MM.1S (cell line): ENCODE data around the gene NBDY.

ENCODE experiments used
- DNase-seq: peaks from one replicate; pipeline ENCODE4 v3.0.0-alpha.2; 2015
- H2AFZ ChIP-seq: fragments of 300-600 bp; sonication (generic); 2 replicates; pipeline ENCODE4 v1.6.0; 2016; ENCODE audit warnings: antibody characterized with exemption, low read length
- H3F3A ChIP-seq: fragments of 300-600 bp; sonication (generic); 2 replicates; pipeline ENCODE4 v1.6.1; 2016; ENCODE audit warnings: mild to moderate bottlenecking, antibody characterized with exemption, low read length, moderate library complexity, mixed read lengths; ENCODE audit not compliant: insufficient read depth
- H3K27ac ChIP-seq: fragments of 300-600 bp; sonication (generic); 2 replicates; pipeline ENCODE4 v1.5.1; 2016; ENCODE audit warnings: mild to moderate bottlenecking, low read length
- H3K27me3 ChIP-seq: fragments of 300-600 bp; sonication (generic); replicated peaks from 2 replicates; pipeline ENCODE4 v1.6.0; 2016; ENCODE audit warnings: low read length; ENCODE audit not compliant: insufficient read depth
- H3K36me3 ChIP-seq: fragments of 300-600 bp; sonication (generic); replicated peaks from 2 replicates; pipeline ENCODE4 v1.6.1; 2016; ENCODE audit warnings: mild to moderate bottlenecking, low read length, mixed read lengths; ENCODE audit not compliant: insufficient read depth
- H3K4me1 ChIP-seq: fragments of 300-600 bp; sonication (generic); 2 replicates; pipeline ENCODE4 v1.6.1; 2016; ENCODE audit warnings: low read length, mixed read lengths
- H3K4me2 ChIP-seq: fragments of 300-600 bp; sonication (generic); 2 replicates; pipeline ENCODE4 v1.6.0; 2016; ENCODE audit warnings: low read depth, low read length
- H3K4me3 ChIP-seq: fragments of 300-600 bp; sonication (generic); 2 replicates; pipeline ENCODE4 v1.5.1; 2016; ENCODE audit warnings: low read length, mixed read lengths
- H3K79me2 ChIP-seq: fragments of 300-600 bp; sonication (generic); 2 replicates; pipeline ENCODE4 v1.6.1; 2016; ENCODE audit warnings: mixed run types, low read length, mixed read lengths
- H3K9ac ChIP-seq: fragments of 300-600 bp; sonication (generic); 2 replicates; pipeline ENCODE4 v1.6.1; 2016; ENCODE audit warnings: low read length, mixed read lengths
- H3K9me2 ChIP-seq: fragments of 300-600 bp; sonication (generic); replicated peaks from 2 replicates; pipeline ENCODE4 v1.6.1; 2016; ENCODE audit warnings: mild to moderate bottlenecking, low read length, mixed read lengths; ENCODE audit not compliant: insufficient read depth
- H3K9me3 ChIP-seq: fragments of 300-600 bp; sonication (generic); replicated peaks from 2 replicates; pipeline ENCODE4 v1.6.1; 2016; ENCODE audit warnings: mild to moderate bottlenecking, low read length, mixed read lengths; ENCODE audit not compliant: insufficient read depth
- H4K20me1 ChIP-seq: fragments of 300-600 bp; sonication (generic); 2 replicates; pipeline ENCODE4 v1.6.1; 2016; ENCODE audit warnings: mild to moderate bottlenecking, low read length, moderate library complexity, mixed read lengths; ENCODE audit not compliant: insufficient read depth
- EZH2 ChIP-seq: fragments of 300-600 bp; sonication (generic); optimal IDR thresholded peaks from 2 replicates; pipeline ENCODE3; 2017; ENCODE audit warnings: low read depth, mild to moderate bottlenecking, antibody characterized with exemption, low read length, mixed read lengths
- EZH2phosphoT487 ChIP-seq: fragments of 300-600 bp; sonication (generic); IDR thresholded peaks from 2 replicates; pipeline ENCODE4 v1.6.1; 2018; ENCODE audit warnings: antibody characterized with exemption, low read length
- TF ChIP-seq, protein P1 (sequence below): fragments of 300-600 bp; sonication (generic); IDR thresholded peaks from 2 replicates; pipeline ENCODE4 v1.5.1; 2016; ENCODE audit warnings: antibody characterized with exemption, low read length, mixed read lengths

Gene NBDY

DNA sequence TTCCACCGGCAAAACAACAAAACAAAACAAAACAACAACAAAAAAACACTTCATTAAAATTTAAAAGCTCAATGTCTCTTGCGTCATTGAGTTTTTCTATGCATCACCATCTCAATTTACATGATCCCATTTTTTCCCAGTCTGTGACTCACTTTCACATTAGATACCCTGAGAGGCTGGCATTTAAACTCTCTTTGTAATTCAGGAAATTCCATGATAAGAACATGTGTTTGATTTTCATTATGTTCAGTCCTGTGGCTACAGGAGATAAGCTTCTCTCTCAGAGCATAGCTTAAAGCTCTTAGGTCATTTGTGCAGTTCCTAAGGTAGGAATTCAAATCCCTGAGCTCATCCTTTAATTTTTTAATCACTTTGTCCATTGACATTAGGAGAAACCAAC, 104.6 kb downstream of the NBDY start:
- Histone ChIP-seq H4K20me1 (no peaks in the 10 kb centered on the region), H2AFZ (no peak overlapping the region)
- DNase-seq: no peak

GRCh38 chrX:56853436-56853835, 124.4 kb downstream of the NBDY start:
- no peaks in the 10 kb centered on the region for H3K9me3 ChIP-seq
- no peaks in the 10 kb centered on the region for H3K36me3 ChIP-seq
- no peak overlapping the region for H2AFZ ChIP-seq
- no peak overlapping the region for H3K27ac ChIP-seq
- H3K79me2 ChIP-seq: no peaks in the 10 kb centered on the region
- no peak overlapping the region for H3K4me2 ChIP-seq
- H3K9ac ChIP-seq: no peak overlapping the region
- H4K20me1 ChIP-seq: no peaks in the 10 kb centered on the region
- no peak overlapping the region for H3K4me3 ChIP-seq
- no peak for DNase-seq
- H3K4me1 ChIP-seq: no peaks in the 10 kb centered on the region
- no peak for TF ChIP-seq EZH2
- TF ChIP-seq EZH2phosphoT487: no peak
- H3K27me3 ChIP-seq: no peaks in the 10 kb centered on the region
- no peaks in the 10 kb centered on the region for H3K9me2 ChIP-seq
- H3F3A ChIP-seq: no peaks in the 10 kb centered on the region

More for the DNA sequence above, 104.6 kb downstream of the NBDY start:
- no peak overlapping the region for H3K9ac ChIP-seq
- H3K27ac ChIP-seq: no peak overlapping the region
- no peak overlapping the region for H3K4me3 ChIP-seq
- TF ChIP-seq EZH2phosphoT487: no peak
- TF ChIP-seq, protein P1, sequence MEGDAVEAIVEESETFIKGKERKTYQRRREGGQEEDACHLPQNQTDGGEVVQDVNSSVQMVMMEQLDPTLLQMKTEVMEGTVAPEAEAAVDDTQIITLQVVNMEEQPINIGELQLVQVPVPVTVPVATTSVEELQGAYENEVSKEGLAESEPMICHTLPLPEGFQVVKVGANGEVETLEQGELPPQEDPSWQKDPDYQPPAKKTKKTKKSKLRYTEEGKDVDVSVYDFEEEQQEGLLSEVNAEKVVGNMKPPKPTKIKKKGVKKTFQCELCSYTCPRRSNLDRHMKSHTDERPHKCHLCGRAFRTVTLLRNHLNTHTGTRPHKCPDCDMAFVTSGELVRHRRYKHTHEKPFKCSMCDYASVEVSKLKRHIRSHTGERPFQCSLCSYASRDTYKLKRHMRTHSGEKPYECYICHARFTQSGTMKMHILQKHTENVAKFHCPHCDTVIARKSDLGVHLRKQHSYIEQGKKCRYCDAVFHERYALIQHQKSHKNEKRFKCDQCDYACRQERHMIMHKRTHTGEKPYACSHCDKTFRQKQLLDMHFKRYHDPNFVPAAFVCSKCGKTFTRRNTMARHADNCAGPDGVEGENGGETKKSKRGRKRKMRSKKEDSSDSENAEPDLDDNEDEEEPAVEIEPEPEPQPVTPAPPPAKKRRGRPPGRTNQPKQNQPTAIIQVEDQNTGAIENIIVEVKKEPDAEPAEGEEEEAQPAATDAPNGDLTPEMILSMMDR: no peak
- TF ChIP-seq EZH2: no peak
- no peaks in the 10 kb centered on the region for H3K27me3 ChIP-seq
- H3K79me2 ChIP-seq: no peaks in the 10 kb centered on the region
- no peaks in the 10 kb centered on the region for H3K36me3 ChIP-seq
- no peaks in the 10 kb centered on the region; the same call in 1 of the 2 replicates for H3K9me3 ChIP-seq
- no peaks in the 10 kb centered on the region for H3F3A ChIP-seq
- H3K9me2 ChIP-seq: no peaks in the 10 kb centered on the region
- no peak overlapping the region for H3K4me2 ChIP-seq
- no peaks in the 10 kb centered on the region for H3K4me1 ChIP-seq

DNA sequence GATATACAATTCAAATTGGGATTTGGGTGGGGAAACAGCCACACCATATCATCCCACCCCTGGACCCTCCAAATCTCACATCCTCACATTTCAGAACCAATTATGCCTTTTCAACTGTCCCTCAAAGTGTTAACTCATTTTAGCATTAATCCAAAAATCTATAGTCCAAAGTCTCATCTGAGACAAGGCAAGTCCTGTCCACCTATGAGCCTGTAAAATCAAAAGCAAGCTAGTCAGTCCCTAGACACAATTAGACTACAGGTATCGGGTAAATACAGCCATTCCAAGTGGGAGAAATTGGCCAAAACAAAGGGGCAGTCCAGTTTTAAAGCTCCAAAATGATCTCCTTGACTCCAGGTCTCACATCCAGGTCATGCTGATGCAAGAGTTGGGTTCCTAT, 128.0 kb downstream of the NBDY start:
- H3K9ac ChIP-seq: no peak overlapping the region
- no peak overlapping the region for H2AFZ ChIP-seq
- H4K20me1 ChIP-seq: no peaks in the 10 kb centered on the region
- H3K4me1 ChIP-seq: no peaks in the 10 kb centered on the region
- no peak for DNase-seq
- no peaks in the 10 kb centered on the region for H3K9me3 ChIP-seq
- no peaks in the 10 kb centered on the region for H3F3A ChIP-seq
- no peaks in the 10 kb centered on the region for H3K36me3 ChIP-seq
- no peak overlapping the region for H3K27ac ChIP-seq
- H3K79me2 ChIP-seq: no peaks in the 10 kb centered on the region
- no peaks in the 10 kb centered on the region for H3K9me2 ChIP-seq
- H3K27me3 ChIP-seq: no peaks in the 10 kb centered on the region
- no peak overlapping the region for H3K4me2 ChIP-seq
- TF ChIP-seq, protein P1: no peak
- no peak for TF ChIP-seq EZH2phosphoT487
- no peak overlapping the region for H3K4me3 ChIP-seq

GRCh38 chrX:56860888-56861287, 131.8 kb downstream of the NBDY start:
- no peak overlapping the region for H2AFZ ChIP-seq
- no peak overlapping the region for H3K4me2 ChIP-seq
- H4K20me1 ChIP-seq: no peaks in the 10 kb centered on the region
- H3K4me3 ChIP-seq: no peak overlapping the region
- H3K36me3 ChIP-seq: no peaks in the 10 kb centered on the region
- H3K27ac ChIP-seq: no peak overlapping the region
- TF ChIP-seq, protein P1: no peak
- no peaks in the 10 kb centered on the region for H3K27me3 ChIP-seq
- no peaks in the 10 kb centered on the region for H3K4me1 ChIP-seq
- H3K9me3 ChIP-seq: no peaks in the 10 kb centered on the region
- H3K9me2 ChIP-seq: no peaks in the 10 kb centered on the region
- H3K79me2 ChIP-seq: no peaks in the 10 kb centered on the region
- no peak overlapping the region for H3K9ac ChIP-seq
- H3F3A ChIP-seq: no peaks in the 10 kb centered on the region
- DNase-seq: no peak
